Measurements from ENCODE around the gene NECAB2.

Gene NECAB2

DNA sequence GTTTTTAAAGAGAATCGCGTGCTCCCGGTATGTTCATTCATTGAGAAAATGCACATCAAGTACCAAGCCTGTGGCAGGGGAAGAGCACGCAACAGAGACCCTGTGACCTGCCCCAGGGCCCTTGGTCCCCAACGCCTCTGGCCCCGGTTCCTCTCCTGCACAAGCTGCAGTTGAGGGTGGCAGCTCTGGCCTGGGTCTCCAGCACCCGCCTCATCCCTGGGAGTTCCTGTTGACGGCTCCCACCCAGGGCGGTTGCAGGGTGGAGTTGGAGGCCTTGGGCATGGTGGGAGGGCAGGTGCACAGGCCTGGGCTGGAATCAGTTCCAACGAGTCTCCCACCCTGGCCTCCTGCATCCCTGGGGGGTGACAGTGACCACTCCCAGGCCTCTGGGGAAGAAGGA lies 5.0 kb downstream of the NECAB2 start:
- Histone ChIP-seq H3K27ac (no peak overlapping the region), H3K4me1 (ENCODE audit: control insufficient read depth in 1 of 2, insufficient read depth in 1 of 2, low read depth in 1 of 2, low read length in 1 of 2) (peaks cover 0 to 1% of the 10 kb centered on the region in 2 experiments), H3K27me3 (peaks cover 74% of the 10 kb centered on the region), H3K9me3 (peaks cover 3% of the 10 kb centered on the region), H3K4me3 (ENCODE audit: low read depth in 1 of 2, low read length in 1 of 2) (no peak overlapping the region), H3K36me3 (no peaks in the 10 kb centered on the region)
- TF ChIP-seq, protein P1, sequence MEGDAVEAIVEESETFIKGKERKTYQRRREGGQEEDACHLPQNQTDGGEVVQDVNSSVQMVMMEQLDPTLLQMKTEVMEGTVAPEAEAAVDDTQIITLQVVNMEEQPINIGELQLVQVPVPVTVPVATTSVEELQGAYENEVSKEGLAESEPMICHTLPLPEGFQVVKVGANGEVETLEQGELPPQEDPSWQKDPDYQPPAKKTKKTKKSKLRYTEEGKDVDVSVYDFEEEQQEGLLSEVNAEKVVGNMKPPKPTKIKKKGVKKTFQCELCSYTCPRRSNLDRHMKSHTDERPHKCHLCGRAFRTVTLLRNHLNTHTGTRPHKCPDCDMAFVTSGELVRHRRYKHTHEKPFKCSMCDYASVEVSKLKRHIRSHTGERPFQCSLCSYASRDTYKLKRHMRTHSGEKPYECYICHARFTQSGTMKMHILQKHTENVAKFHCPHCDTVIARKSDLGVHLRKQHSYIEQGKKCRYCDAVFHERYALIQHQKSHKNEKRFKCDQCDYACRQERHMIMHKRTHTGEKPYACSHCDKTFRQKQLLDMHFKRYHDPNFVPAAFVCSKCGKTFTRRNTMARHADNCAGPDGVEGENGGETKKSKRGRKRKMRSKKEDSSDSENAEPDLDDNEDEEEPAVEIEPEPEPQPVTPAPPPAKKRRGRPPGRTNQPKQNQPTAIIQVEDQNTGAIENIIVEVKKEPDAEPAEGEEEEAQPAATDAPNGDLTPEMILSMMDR (IDR thresholded peaks at IDR 0.05) = no peak

DNA sequence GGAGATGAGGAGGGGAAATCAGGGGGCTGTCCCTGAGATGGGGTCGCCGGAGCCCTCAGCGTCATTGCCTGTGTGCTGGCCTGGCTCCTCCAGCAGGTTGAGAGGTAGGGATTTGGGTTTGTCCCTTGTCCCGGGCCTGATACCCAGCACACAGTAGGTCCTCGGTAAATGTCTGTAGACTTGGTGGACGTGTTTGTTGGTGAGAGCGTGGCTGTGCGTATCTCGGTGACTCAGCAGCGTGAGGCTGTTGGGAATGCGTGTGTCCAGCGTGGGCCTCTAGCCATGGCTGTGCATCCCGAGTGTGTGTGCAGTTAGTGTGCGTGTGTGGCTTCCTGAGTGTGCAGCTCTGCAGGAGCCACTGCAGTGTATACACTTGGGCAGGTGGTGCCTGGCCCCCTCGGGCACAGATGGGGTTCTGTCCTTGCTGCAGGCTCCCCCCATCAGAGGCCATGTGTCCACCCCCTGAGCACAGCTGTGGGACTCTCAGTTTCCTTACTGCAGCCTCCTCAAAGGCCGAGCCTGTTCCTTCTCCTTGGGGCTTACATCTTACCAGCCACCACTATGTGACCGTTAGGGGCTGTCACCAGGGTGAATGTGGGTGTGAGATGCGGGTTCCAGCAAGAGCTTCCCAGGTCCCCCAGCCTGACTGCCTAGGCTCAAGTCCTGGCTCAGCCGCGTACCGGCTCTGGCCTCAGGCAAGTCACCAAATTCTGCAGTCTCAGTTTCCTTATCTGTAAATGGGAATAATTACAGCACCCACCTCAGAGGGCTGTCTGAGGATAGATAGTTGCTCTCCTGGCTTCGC lies 5.7 kb downstream of the NECAB2 start:
- Histone ChIP-seq H3K27me3 (peaks cover 70% of the 10 kb centered on the region), H3K9me3 (peaks cover 7% of the 10 kb centered on the region), H3K4me1 (ENCODE audit: control insufficient read depth in 1 of 2, insufficient read depth in 1 of 2, low read depth in 1 of 2, low read length in 1 of 2) (no peaks in the 10 kb centered on the region), H3K36me3 (no peaks in the 10 kb centered on the region), H3K27ac (no peak overlapping the region), H3K4me3 (ENCODE audit: low read depth in 1 of 2, low read length in 1 of 2) (no peak overlapping the region)
- TF ChIP-seq, protein P1 (IDR thresholded peaks at IDR 0.05) = no peak

DNA sequence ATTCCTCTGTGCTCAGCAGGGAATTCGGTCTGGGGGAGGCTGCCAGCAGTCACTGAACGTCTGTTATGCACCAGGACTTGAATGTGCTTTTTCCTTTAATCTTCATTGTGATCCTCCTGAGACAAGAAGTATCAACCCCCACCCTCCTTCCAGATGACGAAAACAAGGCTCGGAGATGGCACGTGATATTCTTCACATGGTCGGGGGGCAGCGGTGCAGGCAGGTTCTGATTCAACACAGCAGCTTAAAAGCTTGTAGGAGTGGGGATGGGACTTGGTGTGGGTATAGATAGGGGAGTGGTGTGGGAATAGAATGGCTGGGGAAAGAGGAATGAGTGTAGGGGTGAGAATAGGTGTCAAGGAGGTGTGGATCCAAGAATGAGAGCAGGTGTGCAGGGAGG lies 6.4 kb downstream of the NECAB2 start:
- H3K4me3 ChIP-seq (ENCODE audit: low read depth in 1 of 2, low read length in 1 of 2) = no peak overlapping the region
- TF ChIP-seq, protein P1 (IDR thresholded peaks at IDR 0.05) = no peak
- peaks cover 63% of the 10 kb centered on the region for H3K27me3 ChIP-seq
- peaks cover 7% of the 10 kb centered on the region for H3K9me3 ChIP-seq
- no peaks in the 10 kb centered on the region for H3K4me1 ChIP-seq (ENCODE audit: control insufficient read depth in 1 of 2, insufficient read depth in 1 of 2, low read depth in 1 of 2, low read length in 1 of 2)
- H3K27ac ChIP-seq = no peak overlapping the region
- no peaks in the 10 kb centered on the region for H3K36me3 ChIP-seq

DNA sequence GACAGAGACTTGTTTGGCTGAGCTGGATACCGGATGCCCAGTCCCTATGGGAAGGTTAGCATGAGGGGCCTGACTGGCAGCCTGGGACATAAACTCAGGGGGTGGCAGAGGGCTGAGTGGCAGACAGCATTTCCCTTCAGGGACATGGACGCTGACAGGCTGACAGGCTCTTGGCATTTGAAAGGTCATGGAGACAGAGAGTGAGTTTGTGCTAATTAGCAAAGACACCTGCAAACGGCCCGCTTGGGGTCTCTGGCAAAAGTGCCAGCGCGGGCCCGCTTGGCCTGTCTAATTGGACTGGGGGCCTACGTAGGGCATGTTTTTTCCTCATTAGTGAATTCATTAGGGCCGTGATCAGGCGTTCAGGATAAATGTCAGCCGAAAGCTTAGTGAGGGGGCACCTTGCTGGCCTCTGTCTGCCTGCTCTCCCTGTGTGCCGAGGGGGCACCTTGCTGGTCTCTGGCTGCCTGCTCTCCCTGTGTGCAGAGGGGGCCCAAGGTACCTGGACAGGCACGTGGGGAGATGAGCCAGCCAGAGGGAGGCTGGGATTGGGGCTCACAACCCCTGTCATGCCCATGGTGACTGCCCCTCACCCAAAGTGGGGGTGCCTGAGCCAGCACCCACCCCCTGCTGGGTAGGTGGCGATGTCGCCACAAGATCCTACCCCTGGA lies 7.7 kb downstream of the NECAB2 start:
- Histone ChIP-seq H3K4me3 (ENCODE audit: low read depth in 1 of 2, low read length in 1 of 2) (no peak overlapping the region), H3K27me3 (peaks cover 50% of the 10 kb centered on the region), H3K27ac (no peak overlapping the region), H3K4me1 (ENCODE audit: control insufficient read depth in 1 of 2, insufficient read depth in 1 of 2, low read depth in 1 of 2, low read length in 1 of 2) (no peaks in the 10 kb centered on the region), H3K36me3 (no peaks in the 10 kb centered on the region), H3K9me3 (peaks cover 7% of the 10 kb centered on the region)
- TF ChIP-seq, protein P1 (IDR thresholded peaks at IDR 0.05) = no peak

DNA sequence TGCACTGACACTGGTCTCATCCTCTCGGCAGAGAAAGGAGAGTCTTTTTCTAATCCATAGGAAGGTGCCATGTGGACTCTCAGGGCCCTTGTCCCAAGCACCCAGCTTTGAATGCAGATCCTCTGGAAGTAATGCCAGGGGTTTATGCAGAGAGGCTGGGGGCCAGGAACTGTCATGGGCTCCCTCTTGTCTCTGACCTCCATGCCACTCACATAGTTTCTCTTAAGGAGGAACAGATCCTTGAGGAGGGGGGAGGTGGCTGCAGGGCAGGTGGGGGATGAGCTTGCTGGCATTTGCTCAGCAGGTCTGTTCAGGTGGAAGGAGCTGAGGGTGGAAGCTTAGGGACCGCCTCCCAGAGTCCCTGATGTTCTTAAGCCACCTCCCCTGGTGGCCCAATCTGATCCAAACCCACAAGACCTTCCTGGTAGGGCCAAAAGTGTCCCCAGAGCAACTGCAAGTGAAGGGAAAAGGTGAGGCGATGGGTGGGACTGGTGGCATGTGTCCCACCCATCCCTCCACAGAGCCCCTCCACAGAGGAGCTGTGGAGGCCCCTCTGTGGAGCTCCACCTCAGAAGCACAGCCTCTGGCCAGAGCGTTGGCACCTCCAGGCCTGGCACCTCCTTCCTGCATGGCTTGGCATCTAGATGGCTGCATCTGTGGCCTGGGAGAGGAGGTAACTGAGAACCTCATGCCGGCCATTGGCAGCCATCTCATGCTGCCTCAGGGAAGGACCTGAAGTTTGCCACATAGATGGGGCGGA lies 9.2 kb downstream of the NECAB2 start:
- Histone ChIP-seq H3K9me3 (peaks cover 7% of the 10 kb centered on the region), H3K4me3 (ENCODE audit: low read depth in 1 of 2, low read length in 1 of 2) (no peak overlapping the region), H3K36me3 (no peaks in the 10 kb centered on the region), H3K27me3 (peaks cover 35% of the 10 kb centered on the region), H3K27ac (no peak overlapping the region), H3K4me1 (ENCODE audit: control insufficient read depth in 1 of 2, insufficient read depth in 1 of 2, low read depth in 1 of 2, low read length in 1 of 2) (no peaks in the 10 kb centered on the region)
- TF ChIP-seq, protein P1 (IDR thresholded peaks at IDR 0.05) = no peak

Data from neutrophil (primary cell).